Right kidney (tissue), 1 donor: Measurements from ENCODE around the gene SNAPC4.
"Not testable (repeated sequence)": the region's sequence is repeated elsewhere in the genome, so short reads cannot be mapped to it uniquely, and the experiment has no call there.

Source experiments
- DNase-seq: peaks from one replicate; pipeline ENCODE4 v3.0.0-alpha.2; 2016

Gene SNAPC4

DNA sequence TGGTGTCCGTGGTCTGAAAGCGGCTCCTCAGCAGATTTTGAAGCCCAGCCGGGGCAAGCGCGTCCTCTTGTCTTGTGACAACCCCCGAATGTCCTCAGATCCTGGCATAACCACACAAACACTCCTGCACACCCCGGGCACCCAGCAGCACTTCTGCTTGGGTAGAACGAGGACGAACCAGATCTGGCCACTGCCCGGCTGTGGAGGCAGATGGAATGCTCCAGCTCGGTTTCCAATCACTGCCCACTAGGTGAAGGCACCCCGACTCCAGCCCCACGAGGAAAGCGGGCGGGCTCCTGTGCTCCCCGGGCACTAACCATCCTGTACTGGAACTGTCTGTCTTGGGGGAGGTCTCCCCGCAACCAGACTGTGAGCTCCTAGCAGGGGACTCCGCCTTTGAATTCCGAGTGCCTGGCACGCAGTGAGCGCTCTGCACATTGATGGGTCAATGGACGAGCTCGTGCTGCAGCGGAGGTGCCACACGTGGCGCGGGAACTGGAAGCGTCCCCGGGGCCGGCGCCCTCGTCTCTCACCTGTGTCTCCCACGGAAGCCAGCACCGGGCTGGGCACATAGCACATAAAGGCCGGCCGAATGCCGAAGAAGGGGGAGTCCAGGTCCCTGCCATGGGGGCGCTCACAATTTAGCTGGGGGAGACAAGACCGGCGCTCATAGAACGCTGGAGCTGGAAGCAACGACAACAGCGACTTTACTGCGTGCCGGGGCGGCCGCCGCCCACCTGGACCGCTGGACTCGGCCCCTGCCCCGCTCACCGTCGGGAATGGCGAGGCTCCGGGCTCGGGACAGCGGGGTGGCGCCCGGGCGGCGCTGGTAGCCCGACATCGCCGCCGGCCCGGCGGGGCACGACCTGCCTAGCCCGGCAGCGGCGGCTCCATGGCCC, 9.8 kb upstream of the SNAPC4 start:
- peak; percentile 65 for DNase-seq

DNA sequence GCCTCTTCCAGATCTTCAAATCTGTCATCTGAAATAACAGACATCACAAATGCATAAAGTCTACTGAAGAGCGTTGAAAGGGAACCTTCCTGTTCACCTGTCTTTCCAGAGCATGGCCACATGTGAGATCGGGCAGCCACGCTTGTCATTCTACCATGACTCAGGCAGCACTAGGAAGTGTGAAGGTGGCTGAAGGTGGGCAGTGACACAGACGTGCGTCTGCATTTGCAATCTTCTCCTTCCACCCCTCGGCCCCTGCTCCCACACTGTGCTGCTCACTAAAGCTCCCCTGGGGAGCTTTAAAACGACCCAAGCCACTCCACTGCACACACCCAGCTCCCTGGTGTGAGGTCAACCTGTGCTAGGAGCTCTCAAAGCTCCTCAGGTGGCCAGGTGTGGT, 7.9 kb upstream of the SNAPC4 start:
- DNase-seq: no peak

GRCh38 chr9:136407061-136407460, 7.1 kb upstream of the SNAPC4 start:
- not testable (repeated sequence) for DNase-seq

DNA sequence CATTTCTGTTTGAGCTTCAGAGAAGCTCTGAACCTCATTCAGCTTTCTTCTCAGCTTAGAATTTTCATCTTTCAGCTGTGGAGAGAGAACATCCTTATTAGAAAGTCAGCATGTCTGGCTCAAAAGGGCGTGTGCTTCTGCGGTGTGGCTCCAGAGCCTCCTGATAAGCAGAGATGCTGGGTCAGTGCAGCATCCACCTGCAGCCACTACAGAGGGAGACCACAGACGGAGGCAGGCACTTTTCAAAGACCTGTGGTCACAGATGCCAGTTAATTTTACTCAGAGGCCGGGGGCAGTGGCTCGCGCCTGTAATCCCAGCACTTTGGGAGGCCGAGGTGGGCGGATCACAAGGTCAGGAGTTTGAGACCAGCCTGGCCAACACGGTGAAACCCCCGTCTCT, 5.9 kb upstream of the SNAPC4 start:
- DNase-seq: not testable (repeated sequence)

DNA sequence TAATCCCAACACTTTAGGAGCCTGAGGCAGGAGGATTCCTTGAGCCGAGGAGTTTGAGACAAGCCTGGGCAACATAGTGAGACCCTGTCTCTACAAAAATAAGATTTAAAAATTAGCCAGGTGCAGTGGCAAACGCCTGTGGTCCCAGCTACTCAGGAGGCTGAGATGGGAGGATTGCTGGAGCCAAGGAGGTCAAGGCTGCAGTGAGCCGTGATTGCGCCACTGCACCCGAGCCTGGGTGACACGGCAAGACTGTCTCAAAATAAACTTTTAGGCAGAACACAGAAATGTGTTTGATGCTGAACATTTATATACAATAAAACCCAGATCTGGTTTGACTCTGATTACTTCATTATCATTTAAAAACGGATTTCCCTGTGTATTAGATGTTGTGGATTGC, 5.5 kb upstream of the SNAPC4 start:
- no peak for DNase-seq

- no peak for DNase-seq
Observed at GRCh38 chr9:136404801-136405136, 4.8 kb upstream of the SNAPC4 start.

DNA sequence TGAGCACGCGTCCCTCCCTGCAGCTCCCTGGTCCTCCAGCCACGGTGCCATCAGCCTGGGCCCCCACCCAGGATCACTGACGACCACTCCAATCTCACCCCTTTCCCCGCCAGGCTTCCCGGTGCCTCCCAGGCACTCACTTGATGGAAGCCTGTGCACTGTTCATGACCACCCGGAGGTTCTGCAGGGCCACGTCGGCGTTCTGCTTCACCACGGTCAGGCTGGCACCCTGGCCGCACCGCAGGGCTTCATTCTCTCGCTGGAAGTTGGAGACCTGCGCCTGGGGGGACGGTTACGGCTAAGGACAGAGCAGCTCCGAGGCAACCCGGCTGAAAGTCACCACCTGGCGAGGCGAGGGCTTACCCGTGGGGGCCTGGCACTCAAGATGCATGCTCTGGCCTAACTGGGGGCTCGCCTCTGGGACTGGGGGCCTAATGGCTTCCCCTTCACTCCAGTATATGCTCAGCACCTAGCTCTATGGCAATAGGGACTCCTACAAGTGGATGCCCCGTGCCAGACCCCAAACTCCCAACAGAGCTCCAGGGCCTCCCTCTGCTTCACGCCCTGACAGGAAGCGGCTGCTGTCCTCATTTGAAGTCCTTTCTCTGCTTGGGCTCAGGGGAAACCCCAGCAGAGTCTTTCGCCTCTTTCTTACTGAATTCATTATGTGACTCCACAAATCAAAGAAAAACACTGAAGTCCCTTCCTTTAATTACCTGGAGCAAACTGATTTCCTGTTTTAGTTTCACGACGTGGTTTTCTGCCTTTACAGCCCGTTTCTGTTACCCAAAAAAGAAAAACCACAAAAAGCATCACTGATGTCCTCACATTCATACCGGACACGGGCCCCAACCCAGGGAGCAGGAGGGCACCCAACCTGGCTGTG, 4.2 kb upstream of the SNAPC4 start:
- DNase-seq: no peak

DNA sequence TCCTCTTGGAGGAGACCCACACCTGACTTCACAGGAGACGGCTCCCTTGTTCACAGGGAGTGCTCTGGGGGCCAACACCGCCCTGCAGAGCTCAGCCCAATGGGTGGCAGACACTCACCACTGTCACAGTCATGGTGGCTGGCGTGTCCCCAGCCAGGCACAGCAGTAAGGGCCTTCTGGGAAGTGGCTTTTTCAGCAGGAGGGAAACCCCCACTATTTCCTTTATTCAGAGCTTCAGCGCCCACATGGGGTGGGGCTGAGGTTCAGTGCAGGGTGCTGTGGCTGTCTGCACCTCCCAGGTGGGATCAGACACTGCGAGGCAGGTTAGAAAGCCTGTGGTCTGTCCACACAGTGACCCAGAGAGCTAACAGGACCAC, 3.6 kb upstream of the SNAPC4 start:
- DNase-seq: no peak

DNA sequence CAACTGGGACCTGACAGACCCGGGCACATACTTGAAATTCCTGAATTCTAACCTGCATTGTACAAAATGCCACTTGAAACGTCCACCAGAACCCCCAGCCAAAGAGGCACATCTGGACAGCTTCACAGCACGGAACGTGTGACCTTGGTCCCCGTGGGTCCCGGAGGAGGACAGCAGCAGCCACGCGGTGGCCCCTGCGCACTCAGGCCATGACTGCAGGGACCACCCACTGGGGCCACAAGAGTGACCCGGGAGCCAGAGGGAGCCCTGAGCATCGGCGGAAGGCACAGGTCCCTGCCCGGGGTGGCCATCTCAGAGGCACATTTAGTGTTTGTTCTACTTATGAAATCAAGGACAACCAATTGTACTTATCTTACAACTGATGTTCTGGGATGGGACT, 2.1 kb upstream of the SNAPC4 start:
- DNase-seq: no peak

- no peak for DNase-seq
Observed at GRCh38 chr9:136401173-136401922, 1.4 kb upstream of the SNAPC4 start.

DNA sequence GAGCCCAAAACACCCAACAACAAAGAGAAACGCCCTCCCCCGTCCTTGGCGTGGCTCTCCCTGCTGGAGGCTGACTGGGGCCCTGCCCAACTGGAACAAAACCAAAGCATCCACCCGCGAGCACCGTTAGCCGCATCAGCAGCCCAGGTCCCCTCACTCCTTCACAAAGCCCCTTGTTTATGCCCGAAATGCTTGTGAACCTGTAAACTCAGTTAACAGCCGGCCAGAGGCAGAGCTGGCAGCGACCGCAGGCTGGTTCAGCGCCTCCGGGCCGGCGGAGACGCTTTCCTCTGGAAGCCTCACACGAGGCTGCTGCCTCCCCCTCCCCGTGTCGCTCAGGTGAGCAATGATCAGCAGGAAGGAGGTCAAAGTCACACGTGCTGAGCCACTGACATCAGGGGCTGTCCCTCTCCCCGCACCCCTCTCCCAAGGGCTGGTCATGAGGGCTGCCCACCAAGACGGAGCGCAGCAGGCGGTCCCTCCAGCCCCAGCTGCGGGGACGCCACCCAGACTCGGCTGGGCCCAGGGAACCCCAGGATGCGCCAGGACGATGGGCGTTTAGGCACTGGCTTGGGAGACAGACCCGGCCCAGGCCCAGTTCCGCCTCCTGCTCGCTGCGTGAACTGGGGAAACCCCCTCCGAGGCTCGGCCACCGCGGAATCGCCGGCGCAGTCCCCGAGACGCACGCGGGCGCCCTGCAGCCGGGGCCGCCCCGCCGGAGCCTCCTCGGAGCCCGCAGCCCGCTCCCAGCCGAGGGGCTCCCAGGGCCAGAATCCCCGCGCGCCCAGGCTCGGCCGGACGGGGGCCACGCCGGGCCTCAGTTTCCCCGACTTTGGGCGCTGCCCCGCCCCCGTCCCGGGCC, 563 bp downstream of the SNAPC4 start:
- DNase-seq: peak; percentile 44

DNA sequence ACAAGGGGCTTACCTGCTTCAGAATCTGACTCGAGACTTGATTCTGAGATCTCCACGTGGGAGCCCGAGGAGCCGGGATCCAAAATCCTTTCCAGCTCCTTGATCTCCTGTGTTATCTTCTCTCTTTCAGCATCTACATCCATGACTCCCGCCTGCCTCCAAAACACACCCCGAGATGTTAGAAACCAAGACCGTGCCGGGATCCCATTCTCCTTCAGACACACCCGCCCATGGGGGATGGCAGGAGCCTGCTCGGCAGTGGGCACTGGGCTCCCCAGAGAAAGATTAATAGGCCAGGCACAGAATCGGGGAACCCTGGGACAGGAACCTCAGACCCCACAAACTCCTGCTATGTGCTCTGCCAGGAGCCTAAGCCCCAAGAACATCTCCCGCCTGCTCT, 1.7 kb downstream of the SNAPC4 start:
- no peak for DNase-seq

- DNase-seq: no peak
Observed at GRCh38 chr9:136397643-136398042, 2.3 kb downstream of the SNAPC4 start.

- no peak for DNase-seq
Observed at GRCh38 chr9:136396219-136396515, 3.8 kb downstream of the SNAPC4 start.

DNA sequence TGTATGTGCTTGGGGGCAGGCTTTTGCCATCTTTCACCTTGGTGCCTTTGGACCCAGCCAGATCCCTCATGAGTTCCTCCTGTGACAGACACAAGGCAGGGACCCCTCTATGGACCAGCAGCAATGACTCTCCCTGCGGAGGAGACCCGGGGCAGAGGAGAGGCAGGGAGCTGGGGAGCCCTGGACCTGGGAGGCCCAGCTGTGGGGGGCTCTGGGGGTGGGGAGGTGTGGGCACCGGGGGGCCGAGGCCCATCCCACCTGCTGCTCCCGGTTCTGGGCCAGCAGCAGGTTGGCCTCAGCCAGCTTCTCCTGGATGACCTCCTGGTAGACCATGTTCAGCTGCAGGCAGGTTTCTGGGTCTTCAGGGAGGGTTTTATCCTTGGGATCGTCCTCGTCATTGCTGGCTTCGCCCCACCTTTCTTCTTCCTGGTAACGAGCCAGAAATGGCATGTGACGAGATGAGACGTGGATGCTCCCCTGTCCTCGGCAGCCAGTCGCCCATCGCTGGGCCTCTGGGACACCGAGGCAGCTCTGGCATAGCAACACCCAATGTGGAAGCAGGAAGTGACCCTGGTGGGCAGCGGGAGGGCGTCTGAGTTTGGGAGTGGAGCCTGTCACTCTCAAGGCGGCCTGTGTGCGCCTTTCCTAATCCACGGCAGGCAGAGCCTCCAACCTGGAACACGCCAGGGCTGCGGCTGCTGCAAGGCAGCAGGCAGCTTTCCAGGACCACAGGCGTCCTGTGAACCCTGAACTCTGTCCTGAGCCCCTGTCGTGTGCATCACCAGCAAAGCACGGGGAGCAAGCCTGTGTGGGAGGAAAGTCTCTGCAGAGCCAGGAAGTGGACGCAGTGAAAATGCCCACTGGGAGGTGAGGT, 4.4 kb downstream of the SNAPC4 start:
- no peak for DNase-seq

- DNase-seq: no peak
Observed at GRCh38 chr9:136395020-136395340, 5.0 kb downstream of the SNAPC4 start.

GRCh38 chr9:136394312-136395019, 5.5 kb downstream of the SNAPC4 start:
- no peak for DNase-seq

- DNase-seq: no peak
Observed at GRCh38 chr9:136393531-136393930, 6.4 kb downstream of the SNAPC4 start.

GRCh38 chr9:136392538-136393449, 7.2 kb downstream of the SNAPC4 start:
- DNase-seq: no peak
